ENCODE results near the gene KCNK15.

DNA sequence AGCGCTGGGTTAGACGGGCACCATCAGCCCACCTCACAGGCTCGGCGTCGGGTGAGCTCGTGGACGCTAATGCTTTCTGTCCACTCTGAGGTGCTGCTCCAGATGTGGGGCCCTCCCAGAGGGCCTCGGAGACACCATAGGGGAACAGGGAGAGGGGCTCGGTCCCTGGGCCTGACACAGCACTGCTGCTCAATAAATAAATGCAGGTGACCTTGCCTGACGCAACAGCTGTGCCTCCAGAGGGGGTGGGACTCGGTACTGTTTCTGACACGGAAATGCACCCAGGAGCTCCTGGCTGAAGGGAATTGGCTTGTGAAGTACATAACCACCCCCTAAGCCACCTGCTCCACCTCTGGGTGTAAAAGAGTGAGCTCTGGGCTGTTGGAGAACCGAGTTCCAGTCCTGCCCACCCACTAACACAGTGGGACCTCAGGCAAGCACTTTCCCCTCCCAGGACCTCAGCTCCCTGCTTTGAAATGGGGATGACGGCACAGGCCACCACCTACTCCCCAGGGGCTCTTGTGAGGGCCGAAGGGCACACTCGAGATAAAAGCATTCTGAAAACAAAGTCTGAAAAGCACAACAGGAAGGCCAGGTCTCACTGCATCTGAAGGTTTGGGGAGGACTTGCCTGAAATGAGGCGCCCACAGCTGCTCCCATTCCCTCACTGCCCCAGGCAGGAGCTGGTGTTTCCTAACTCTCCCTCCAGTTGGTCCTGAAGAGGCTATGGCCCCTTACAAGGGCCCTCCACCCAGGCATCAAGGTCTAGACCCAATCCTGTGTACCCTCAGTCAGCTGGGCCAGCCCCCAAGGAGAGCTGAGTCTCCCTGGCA lies 6.7 kb downstream of the KCNK15 start:
- TF ChIP-seq, protein P1, sequence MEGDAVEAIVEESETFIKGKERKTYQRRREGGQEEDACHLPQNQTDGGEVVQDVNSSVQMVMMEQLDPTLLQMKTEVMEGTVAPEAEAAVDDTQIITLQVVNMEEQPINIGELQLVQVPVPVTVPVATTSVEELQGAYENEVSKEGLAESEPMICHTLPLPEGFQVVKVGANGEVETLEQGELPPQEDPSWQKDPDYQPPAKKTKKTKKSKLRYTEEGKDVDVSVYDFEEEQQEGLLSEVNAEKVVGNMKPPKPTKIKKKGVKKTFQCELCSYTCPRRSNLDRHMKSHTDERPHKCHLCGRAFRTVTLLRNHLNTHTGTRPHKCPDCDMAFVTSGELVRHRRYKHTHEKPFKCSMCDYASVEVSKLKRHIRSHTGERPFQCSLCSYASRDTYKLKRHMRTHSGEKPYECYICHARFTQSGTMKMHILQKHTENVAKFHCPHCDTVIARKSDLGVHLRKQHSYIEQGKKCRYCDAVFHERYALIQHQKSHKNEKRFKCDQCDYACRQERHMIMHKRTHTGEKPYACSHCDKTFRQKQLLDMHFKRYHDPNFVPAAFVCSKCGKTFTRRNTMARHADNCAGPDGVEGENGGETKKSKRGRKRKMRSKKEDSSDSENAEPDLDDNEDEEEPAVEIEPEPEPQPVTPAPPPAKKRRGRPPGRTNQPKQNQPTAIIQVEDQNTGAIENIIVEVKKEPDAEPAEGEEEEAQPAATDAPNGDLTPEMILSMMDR (IDR thresholded peaks at IDR 0.05; ENCODE audit: low read depth, low read length), result no peak
- no peak for TF ChIP-seq EZH2phosphoT487 (IDR thresholded peaks at IDR 0.05; ENCODE audit: low read depth)

Data from OCI-LY3 (cell line).